Body of pancreas (tissue), 4 donors: ENCODE measurements around the gene SNX12.

Experiments
- CTCF ChIP-seq, 7 experiments: fragments of 450-650 bp in 4 of 7; fragments of 200-600 bp in 3 of 7; sonication (generic) in 3 of 7; IDR thresholded peaks; one replicate each; pipeline ENCODE4 v1.5.1; 2016 to 2019; ENCODE audit warnings: antibody characterized with exemption in 7 of 7
- POLR2A ChIP-seq, 3 donors: fragments of 450-650 bp; IDR thresholded peaks; one replicate each; pipeline ENCODE4 v1.6.1; 2016; ENCODE audit warnings: antibody characterized with exemption in 3 of 3, mild to moderate bottlenecking in 2 of 3

- TF ChIP-seq CTCF (IDR thresholded peaks at IDR 0.05): no peak
- no peak for TF ChIP-seq POLR2A (IDR thresholded peaks at IDR 0.05)
These were observed 11.3 kb downstream of the SNX12 start for GRCh38 chrX:71056867-71057266.
